ENCODE measurements around the gene CD248. TPM values are rescaled to one million over a fixed set of nuclear protein-coding genes. Genes with fewer than 3 reads are reported as not detected.

The CD248 gene
- polyA plus RNA-seq, 6 donors from 2014 or later: 0.09 to 0.39 (median 0.24) TPM; not detected in 1

GRCh38 chr11:66265531-66266377, 51.1 kb downstream of the CD248 start:
- H3K36me3 Mint-ChIP-seq: peaks cover 0 to 8% of the 10 kb centered on the region in 2 donors
- DNase-seq: no peak
- peak overlapping the region in 3 of 8 donors; percentile 12 to 95 (median 12) for H3K4me3 Mint-ChIP-seq

GRCh38 chr11:66264914-66265313, 51.9 kb downstream of the CD248 start:
- Mint-ChIP-seq H3K27ac (no peak overlapping the region), H3K4me3 (peak overlapping the region in 2 of 8 donors; percentile 29 to 41), H3K4me1 (peaks cover 27 to 30% (median 28%) of the 10 kb centered on the region in 3 donors), H3K9me3 (no peaks in the 10 kb centered on the region), H3K36me3 (peaks cover 0 to 8% of the 10 kb centered on the region in 2 donors), H3K27me3 (no peaks in the 10 kb centered on the region)
- DNase-seq: no peak
- ATAC-seq (ENCODE audit: low read depth in 2 of 2): no peak

More at GRCh38 chr11:66265531-66266377, 51.1 kb downstream of the CD248 start:
- Mint-ChIP-seq H3K27ac (peak overlapping the region in 1 of 6 donors; percentile 36), H3K27me3 (no peaks in the 10 kb centered on the region), H3K9me3 (no peaks in the 10 kb centered on the region), H3K4me1 (peaks cover 28 to 33% (median 29%) of the 10 kb centered on the region in 3 donors)
- no peak for ATAC-seq (ENCODE audit: low read depth in 2 of 2)

Other genes starting within 250 kb of the CD248 start
- 100 to 1,000 TPM in 1 of 6 donors, 10 to 100 TPM in 5; 44.3 to 133 (median 57.3) TPM for gene PACS1, start 246.8 kb downstream of the CD248 start, polyA plus RNA-seq (ENCODE audit: low read depth in 6 of 6)
- gene KLC2, start 59.3 kb downstream of the CD248 start, polyA plus RNA-seq (ENCODE audit: low read depth in 6 of 6): 1 to 10 TPM in 5 of 6 donors, under 1 TPM in 1; 0.17 to 9.3 (median 5.6) TPM
- 10 to 100 TPM; 10.3 to 13.3 (median 12.2) TPM for gene RAB1B, start 48.4 kb downstream of the CD248 start, polyA plus RNA-seq (ENCODE audit: low read depth in 6 of 6)
- not detected for gene CNIH2, start 38.9 kb downstream of the CD248 start, polyA plus RNA-seq (ENCODE audit: low read depth in 6 of 6)
- gene YIF1A, start 27.9 kb downstream of the CD248 start, polyA plus RNA-seq (ENCODE audit: low read depth in 6 of 6): 10 to 100 TPM; 57.1 to 82.1 (median 66.0) TPM
- not detected for gene TMEM151A, start 25.1 kb downstream of the CD248 start, polyA plus RNA-seq (ENCODE audit: low read depth in 6 of 6)
- 1 to 10 TPM in 1 of 6 donors, under 1 TPM in 2, not detected in 3; 0.11 to 3.1 (median 0.51) TPM for gene RIN1, start 19.4 kb upstream of the CD248 start, polyA plus RNA-seq (ENCODE audit: low read depth in 6 of 6)
- 10 to 100 TPM; 56.2 to 81.6 (median 73.0) TPM for gene BRMS1, start 28.1 kb upstream of the CD248 start, polyA plus RNA-seq (ENCODE audit: low read depth in 6 of 6)
- gene B4GAT1, start 30.6 kb upstream of the CD248 start, polyA plus RNA-seq (ENCODE audit: low read depth in 6 of 6): 1 to 10 TPM; 2.9 to 7.7 (median 5.2) TPM
- 1 to 10 TPM; 1.1 to 3.7 (median 2.4) TPM for gene SLC29A2, start 54.7 kb upstream of the CD248 start, polyA plus RNA-seq (ENCODE audit: low read depth in 6 of 6)
- not detected for gene NPAS4, start 104.0 kb upstream of the CD248 start, polyA plus RNA-seq (ENCODE audit: low read depth in 6 of 6)
- 10 to 100 TPM; 69.1 to 95.1 (median 75.1) TPM for gene MRPL11, start 121.8 kb upstream of the CD248 start, polyA plus RNA-seq (ENCODE audit: low read depth in 6 of 6)
- gene PELI3, start 149.9 kb upstream of the CD248 start, polyA plus RNA-seq (ENCODE audit: low read depth in 6 of 6): 1 to 10 TPM; 4.7 to 9.4 (median 5.4) TPM
- gene DPP3, start 163.4 kb upstream of the CD248 start, polyA plus RNA-seq (ENCODE audit: low read depth in 6 of 6): 10 to 100 TPM; 22.8 to 36.1 (median 23.8) TPM
- 10 to 100 TPM in 2 of 6 donors, 1 to 10 TPM in 4; 3.2 to 13.8 (median 9.9) TPM for gene BBS1, start 193.6 kb upstream of the CD248 start, polyA plus RNA-seq (ENCODE audit: low read depth in 6 of 6)
- 10 to 100 TPM; 12.3 to 19.3 (median 17.0) TPM for gene ZDHHC24, start 229.0 kb upstream of the CD248 start, polyA plus RNA-seq (ENCODE audit: low read depth in 6 of 6)
- not detected for gene ACTN3, start 229.9 kb upstream of the CD248 start, polyA plus RNA-seq (ENCODE audit: low read depth in 6 of 6)